ENCODE results near the gene NCKAP5.

DNA sequence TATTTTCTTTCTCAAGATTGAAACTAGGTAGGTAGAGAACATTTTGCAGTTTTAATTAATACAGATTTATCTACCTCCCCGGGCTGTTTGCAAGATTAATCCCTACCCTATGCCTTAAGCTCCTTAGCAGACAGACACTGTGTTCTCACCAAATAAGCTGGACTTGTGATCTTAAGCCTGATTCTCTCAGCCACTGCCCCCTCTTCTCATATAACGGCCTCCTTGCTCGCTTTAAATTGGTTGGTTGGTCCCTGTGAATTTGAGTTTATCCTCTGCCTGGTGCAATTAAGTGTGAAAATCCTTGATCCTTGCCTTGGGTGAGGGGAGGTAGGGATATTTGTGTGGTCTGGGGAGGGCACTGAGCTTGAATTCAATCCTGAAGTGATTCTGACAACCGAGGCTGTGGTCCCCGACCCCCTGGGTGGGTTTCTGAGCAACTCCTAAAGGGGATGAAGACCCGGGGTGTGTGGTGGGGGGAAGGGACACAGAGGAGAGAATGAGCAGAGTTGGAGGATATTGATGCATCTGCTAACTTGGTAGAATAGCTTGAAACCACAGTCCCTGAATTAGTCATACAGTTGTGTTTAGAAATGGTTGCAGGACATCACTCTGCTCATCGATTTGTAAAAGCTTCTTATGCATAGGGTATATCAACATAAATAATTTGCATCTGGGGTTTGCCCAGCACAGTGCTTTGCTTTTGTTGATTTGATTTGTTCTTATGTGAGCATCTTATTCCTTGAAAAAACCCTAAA is 36.9 kb upstream of the NCKAP5 start:
- TF ChIP-seq, protein P1, sequence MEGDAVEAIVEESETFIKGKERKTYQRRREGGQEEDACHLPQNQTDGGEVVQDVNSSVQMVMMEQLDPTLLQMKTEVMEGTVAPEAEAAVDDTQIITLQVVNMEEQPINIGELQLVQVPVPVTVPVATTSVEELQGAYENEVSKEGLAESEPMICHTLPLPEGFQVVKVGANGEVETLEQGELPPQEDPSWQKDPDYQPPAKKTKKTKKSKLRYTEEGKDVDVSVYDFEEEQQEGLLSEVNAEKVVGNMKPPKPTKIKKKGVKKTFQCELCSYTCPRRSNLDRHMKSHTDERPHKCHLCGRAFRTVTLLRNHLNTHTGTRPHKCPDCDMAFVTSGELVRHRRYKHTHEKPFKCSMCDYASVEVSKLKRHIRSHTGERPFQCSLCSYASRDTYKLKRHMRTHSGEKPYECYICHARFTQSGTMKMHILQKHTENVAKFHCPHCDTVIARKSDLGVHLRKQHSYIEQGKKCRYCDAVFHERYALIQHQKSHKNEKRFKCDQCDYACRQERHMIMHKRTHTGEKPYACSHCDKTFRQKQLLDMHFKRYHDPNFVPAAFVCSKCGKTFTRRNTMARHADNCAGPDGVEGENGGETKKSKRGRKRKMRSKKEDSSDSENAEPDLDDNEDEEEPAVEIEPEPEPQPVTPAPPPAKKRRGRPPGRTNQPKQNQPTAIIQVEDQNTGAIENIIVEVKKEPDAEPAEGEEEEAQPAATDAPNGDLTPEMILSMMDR (IDR thresholded peaks at IDR 0.05; ENCODE audit: borderline replicate concordance, extremely low read depth, low read length, poor library complexity, severe bottlenecking), result no peak
- TF ChIP-seq EZH2 (IDR thresholded peaks at IDR 0.05; ENCODE audit: borderline replicate concordance, low read depth, low read length, severe bottlenecking), result no peak

All from DND-41 (cell line).